GM19455 (cell line): ENCODE measurements around the gene PIEZO1.
"Not testable (repeated sequence)": the region's sequence is repeated elsewhere in the genome, so short reads cannot be mapped to it uniquely, and the experiment has no call there.

Experiments
- ATAC-seq: cut with Tn5 transposase; IDR thresholded peaks from one replicate; pipeline ENCODE4 v1.9.1; 2021; ENCODE audit not compliant: unreplicated experiment

PIEZO1 gene

DNA sequence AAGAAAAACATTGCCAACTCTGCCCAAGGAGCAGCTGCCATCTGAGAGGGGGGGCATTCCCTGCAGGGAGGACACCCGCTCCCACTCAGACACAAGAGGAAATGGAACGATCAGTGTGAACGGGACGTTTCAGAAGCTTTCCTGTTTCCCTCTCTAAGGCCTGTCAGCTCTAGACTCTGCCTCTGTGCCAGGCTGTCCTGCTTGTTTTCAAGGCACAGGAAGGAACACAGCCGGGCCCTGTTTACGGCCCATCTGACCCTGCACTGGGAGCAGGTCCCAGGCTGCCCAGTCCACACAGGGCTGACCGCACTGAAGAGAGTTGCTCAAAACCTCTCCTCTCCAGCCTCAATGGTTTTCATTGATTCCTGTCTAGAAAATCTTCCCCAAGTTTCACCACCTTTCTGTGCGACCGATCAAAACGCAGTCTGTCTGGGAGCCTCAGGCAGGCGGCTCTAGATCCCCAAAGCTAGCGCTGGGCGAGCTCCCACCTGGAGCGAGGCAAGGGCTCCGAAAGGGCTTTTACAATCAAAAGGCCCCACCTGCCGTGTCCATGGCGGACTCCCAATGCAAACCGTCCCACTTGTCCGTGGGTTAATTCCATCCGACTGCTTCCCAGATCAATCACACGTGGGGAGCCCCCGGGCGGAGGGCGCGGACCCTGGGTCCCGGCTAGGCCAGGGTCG, 1.5 kb downstream of the PIEZO1 start:
- no peak for ATAC-seq

DNA sequence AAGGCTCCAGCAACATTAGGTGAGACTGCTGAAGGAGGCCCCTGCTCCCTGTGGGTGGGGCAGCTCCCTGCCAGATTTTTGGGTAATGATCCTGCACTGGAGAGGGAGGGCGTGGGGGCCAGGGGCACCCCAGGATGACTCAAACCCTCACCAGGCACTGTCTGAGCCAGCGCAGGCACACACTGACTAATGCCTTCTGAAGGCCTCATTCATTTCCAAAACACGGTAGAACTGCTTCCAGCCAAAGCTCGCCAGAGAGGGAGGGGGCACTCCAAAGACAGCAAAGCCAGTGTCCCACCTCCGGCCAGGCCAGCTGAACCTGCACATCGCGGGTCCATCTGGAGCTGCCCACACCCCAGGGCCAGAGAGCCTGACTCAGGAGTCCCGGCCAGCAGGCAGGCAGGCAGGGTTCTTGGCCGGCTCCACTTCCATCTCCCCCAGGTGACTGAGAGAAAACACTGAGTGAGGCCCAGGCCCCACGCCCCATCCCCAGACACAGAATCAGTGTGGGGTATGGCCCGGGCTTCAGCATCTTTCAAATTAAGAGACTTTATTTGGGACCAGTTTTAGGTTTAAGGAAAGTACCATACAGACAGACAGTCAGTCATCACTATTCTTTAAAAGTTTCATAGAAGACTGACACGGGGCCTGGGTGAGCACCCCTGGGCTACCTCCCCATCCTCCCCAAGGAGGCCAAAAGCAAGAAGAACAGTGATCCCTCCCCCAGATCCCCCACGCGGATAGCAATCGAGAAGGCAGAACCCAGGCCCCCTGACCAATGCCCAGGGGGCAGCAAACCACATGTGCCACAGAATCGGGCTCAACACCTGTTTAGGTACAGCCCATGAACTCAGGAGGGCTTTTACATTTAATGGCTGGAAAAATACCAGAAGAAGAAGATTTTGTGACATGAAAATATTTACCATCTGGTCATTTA, 2.3 kb downstream of the PIEZO1 start:
- ATAC-seq: no peak

DNA sequence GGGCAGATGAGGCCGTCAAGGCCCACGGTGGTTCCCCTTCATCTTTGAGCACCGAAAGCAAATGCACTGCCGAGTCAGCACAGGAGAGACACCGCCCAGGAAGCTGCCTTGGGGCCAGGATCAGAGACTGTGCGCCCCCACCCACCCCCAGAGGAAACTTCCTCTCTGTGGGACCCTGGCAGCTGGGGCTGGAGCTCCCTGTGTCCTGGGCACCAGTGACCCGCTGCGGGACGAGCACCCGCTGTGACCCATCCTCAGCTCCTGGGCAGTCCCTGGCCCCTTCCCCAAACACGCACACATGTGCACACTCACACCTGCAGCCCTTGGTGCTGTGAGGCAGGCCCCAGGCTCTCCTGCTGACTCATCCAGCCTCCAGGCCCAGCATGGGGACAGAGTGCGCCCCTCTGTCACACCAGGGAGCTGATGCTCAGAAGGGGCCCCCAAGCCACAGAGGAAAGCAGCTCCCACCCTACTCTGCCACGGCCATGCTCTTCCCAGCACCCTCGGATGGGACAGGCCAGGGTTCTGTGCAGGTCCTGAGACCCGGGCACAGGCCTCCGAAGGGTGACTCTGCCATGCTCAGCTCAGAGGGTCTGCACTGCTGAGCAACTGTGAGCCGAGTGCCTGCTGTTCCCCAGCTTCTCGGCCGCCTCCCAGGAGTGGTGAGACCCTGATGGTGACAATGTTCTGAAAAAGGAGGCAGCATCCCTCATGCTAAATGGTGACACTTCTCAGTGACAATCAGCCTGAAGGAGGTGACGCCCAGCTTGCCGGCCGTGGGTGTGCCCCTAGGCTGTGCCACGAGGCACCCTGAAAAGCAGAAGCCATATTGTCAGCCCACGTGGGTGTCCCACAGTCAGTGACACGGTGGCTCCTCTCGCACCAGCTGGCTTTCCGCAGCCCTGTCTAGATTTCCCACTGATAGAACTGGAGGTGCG, 3.6 kb downstream of the PIEZO1 start:
- no peak for ATAC-seq

DNA sequence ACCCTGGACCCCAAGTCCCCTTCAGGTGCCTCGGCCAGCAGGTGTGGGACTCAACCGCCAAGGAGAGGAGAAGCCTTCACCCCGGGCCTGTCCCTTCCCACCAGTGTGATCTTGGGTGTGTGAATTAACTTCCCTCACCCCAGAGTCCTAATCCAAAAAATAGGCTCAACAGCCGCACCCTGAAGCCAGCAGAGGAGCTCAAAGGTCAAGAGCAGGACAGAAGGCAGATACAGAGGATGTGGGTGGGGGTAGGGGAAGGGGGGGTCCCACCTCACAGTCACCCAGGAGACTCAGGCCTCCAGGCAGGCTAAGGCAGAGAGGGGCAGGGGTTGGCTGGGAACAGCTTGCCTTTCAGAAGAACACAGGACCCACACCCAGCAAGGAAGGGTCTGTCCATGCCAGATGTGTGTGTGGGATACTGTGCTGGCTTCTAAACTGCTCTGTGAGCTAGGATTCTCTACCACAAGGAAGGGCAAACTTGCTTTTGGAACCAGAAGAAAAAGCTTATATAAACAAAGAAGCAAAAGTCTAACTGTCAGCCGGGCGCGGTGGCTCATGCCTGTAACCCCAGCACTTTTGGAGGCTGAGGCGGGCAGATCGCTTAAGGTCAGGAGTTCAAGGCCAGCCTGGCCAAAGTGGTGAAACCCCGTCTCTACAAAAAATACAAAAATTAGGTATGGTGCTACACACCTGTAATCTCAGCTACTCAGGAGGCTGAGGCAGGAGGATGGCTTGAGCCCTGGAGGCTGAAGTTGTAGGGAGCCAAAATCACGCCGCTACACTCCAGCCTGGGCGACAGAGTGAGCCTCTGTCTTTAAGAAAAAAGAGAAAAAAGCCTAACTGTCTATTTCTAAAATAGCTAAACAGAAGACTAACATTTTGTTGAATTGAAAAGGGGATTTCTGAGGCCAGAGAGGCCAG, 4.6 kb downstream of the PIEZO1 start:
- no peak for ATAC-seq

DNA sequence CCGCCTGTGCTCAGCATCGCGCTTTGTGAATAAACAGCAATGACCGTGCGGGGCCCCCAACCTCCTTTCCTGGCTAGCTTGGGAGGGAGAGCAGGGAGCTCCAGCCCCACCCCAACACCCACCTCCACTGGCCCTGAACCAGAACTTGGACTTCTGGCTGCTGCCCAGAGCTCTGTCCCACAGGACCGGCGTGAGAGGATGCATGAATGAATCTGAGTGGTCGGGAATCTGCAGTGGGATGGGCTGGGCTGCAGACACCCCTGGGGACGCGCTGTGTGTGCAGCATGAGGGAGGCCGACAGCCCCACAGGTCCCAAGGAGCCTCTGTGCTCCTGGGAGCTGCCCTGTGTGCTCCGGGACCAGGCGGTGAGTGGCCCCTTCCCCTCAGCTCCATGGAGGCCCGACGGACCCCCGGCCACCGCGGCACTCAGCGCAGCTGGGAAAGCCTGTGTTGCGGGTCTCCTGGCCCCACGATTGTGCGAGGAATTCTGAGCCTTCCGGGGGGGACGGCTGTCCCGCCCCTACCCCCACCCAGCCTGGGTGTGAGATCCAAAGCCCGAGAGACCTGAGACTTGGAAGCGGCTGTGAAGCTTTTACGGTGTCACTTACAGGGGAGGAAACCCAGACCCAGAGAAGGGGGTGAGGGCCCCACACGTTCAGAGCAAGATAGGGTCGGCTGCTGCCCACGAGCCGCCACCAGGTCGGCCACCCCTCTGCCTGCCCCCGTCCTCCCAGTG, 5.4 kb downstream of the PIEZO1 start:
- ATAC-seq: no peak

DNA sequence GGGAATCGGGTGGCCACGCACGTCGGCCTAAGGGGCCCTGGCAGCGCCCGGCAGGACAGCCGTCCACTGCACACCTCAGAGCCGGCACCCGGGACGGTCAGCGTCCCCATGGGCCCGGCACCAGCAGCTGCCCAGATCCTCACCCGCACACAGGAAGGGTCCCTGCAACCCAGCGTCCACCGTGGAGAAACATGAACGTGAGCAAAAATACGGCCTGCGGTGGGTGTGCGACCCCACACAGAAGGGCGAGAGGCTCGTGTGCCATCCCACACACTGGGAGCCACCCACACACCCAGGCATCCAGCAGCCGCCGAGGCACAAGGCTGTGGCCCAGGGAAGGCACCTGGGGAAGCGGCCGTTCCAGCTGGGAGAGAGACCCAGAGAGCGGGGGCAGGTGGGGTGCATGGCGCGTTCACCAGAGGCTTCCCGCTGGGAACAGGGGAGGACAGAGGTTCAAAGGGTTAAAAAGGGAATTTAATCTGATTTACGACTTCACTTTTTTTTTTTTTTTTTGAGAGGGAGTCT, 6.4 kb downstream of the PIEZO1 start:
- ATAC-seq: no peak

DNA sequence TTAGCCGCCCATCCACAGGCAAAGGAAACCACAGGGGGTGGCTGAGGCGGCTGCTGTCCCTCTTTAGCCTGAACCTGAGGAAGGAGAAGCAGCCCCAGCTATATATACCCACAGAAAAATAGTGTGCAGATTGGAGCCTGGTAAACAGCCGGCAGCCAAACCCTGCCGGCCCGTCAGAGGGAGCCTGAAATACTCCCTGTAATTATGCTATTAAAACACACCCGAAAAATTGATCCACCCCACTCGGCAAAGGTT, 6.8 kb downstream of the PIEZO1 start:
- ATAC-seq: no peak

DNA sequence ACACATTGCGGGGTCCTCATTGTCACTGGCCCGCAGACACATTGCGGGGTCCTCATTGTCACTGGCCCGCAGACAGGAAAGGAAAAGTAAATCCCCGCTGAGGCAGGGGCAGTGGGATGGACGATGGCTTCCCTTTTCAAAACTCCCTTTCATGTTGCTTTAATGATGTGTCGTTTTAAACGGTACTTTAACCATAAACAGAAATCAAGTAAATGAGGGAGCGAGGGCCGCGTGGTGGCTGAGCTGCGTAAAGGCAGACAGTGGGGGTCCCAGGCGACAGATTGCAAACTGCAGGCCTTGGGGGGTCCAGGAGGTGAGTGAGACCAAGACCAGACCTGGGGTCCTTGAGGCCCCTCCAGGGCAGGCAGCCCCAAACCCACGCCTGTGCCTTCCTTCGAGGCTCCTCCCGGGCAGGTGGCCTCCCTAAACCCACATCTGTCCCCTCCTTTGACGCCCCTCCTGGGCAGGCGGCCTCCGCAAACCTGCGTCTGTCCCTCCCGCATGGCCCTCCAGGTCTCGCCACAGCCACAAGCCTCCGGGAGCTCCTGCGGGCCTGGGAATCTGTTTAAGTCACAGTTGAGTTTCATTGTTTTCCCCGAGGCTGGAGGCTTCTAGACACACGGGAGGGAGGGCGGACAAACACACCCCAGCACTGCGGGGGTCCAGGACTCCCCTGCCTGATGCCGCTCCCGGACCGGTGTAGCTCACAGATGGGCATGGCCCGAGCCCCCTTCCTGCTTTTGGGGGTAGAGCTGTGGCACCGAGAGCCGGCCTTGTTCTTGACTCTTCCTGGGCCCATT, 7.3 kb downstream of the PIEZO1 start:
- ATAC-seq: no peak

DNA sequence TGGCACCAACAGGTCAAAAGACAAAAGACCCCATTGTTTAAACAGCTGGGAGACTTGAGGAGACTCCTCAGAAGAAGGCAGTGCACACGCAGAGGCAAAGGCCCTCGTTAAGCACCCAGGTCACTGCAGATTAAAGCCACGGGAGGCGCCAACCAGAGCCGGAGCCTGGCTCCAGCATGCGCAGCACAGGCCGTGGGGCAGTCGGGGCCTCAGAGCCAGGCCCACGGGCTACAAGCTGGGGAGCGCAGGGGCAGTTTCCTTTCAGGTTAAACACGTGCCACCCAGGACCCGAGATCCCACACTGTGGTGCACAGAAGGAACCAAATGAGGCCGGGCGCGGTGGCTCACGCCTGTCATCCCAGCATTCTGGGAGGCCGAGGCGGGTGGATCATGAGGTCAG, 9.2 kb downstream of the PIEZO1 start:
- no peak for ATAC-seq

DNA sequence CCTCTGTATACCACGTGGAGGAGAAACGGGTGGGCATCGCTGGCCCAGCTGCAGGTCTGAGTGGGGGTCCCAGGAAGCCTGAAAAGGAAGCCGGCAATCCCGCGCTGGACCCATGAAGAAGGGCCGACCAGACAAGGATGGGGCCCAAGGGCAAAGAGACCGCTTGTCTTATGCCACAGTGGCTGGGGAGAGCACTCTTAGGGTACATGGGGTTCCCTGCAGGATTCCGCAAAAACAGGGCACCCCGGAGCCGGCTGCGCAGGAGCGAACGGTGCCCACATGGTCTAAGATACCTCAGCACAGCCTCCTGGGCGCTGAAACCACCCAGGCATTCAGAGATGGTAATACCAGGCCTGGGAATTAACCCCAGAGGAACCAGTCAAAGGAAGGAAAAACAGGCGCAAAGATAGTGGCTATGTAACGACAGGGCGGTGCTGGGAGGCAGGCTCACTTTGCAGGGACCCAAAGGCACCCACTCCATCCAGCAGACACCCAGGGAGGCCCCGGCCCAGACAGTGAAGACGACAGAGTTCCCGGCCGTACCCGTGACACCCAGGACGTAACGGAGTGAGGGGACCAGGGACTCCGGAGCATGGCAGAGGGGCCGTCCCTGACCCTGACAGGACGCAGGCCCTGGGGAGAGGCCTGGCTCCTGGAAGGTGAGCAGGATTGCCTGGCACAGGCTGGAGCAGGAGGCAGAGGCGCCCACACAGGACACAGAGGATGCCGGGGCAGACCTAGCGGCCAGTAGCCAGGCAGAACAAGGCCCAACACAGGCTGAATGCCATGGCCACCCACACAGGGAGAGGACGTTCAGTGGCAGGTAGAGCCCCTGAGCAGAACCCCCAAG, 10.3 kb downstream of the PIEZO1 start:
- no peak for ATAC-seq

DNA sequence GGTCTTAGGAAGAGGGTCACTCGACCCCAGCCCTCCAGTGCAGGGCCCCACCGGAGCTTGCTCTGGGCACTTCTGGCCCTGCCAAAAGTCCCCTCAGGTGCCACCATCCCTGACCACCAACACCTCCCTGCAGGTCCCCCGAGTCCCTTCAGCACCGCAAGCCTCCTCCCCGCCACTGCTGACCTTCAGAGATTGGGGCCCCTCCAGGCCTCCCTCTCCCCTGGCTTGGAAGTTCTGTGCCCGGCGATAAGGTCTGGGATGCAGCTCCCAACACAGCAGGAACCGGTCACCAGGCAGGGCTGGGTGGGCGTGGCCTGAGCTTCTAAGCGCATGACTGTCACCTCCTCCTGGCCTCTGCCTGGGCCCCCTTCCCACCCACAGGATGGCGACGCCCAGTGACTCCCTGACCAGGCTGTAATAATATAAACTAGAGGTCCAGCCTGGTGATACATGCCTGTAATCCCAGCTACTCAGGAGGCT, 11.2 kb downstream of the PIEZO1 start:
- ATAC-seq: no peak

DNA sequence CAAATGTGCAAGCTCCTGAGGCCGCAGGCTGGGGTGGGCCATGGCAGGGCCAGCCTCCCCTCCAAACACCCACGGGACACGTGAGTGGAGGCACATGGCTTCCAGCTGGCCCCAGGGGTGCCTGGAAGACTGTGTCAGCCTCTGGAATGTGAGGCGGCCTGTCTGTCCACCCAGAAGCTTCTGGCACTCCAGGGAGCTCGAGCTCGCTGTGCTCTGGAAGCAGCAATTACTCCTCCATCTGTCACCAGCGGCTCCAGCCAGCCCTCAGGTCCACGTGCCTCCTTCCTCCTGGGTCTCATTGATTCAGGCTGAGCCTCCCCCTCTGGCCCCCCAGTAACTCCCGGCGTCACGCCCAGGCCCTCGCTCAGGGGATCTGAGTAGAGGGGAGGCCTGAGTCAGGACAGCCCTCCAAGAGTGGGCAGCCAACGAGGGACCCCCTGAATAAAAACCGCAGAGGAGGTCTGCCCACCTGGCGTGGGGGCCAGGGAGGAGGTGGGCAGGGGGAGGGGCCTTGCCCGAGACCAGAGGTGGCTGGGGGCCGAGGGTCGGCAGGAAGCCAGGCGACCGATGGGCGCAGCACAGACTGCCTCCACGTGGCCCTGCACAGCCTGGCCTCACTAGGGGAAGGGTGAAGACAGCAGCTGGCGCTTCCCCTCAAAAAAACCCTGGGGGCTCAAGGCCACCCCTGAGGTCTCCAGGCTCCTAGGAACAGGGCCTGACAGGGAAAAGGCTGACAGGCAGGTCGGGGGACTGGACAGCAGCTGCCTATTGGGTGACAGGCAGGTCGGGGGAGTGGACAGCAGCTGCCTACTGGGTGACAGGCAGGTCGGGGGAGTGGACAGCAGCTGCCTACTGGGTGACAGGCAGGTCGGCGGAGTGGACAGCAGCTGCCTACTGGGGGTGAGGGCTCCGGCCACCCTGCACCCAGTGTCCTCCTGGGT, 11.9 kb downstream of the PIEZO1 start:
- ATAC-seq: no peak

DNA sequence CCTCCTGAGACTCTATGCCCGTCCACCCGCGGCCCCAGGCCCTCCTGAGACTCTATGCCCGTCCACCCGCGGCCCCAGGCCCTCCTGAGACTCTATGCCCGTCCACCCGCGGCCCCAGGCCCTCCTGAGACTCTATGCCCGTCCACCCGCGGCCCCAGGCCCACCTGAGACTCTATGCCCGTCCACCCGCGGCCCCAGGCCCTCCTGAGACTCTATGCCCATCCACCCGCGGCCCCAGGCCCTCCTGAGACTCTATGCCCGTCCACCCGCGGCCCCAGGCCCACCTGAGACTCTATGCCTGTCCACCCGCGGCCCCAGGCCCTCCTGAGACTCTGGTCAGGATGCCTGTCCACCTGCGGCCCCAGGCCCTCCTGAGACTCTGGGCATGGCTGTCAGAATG, 13.2 kb downstream of the PIEZO1 start:
- ATAC-seq: not testable (repeated sequence)

DNA sequence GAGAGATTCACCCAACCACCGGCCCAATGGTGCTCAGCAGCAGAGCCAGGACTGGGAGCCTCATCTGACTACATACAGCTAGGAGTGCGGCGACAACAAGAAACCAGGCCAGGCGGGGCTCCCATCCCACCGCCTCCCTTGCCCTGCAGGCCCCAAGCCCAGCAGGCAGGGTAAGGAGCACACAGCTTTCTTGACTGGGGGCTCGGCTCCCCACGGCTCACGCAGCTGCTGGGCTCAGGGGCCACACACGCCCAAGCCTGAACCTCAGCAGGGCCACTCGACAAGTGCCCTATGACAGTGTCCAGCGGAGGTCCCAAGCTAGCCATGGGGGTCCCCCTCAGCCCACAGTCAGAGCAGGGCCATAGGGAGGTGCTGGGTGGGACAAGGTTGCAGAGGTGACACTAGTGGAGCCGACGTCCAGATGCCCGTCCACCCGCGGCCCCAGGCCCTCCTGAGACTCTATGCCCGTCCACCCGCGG, 13.7 kb downstream of the PIEZO1 start:
- ATAC-seq: no peak

DNA sequence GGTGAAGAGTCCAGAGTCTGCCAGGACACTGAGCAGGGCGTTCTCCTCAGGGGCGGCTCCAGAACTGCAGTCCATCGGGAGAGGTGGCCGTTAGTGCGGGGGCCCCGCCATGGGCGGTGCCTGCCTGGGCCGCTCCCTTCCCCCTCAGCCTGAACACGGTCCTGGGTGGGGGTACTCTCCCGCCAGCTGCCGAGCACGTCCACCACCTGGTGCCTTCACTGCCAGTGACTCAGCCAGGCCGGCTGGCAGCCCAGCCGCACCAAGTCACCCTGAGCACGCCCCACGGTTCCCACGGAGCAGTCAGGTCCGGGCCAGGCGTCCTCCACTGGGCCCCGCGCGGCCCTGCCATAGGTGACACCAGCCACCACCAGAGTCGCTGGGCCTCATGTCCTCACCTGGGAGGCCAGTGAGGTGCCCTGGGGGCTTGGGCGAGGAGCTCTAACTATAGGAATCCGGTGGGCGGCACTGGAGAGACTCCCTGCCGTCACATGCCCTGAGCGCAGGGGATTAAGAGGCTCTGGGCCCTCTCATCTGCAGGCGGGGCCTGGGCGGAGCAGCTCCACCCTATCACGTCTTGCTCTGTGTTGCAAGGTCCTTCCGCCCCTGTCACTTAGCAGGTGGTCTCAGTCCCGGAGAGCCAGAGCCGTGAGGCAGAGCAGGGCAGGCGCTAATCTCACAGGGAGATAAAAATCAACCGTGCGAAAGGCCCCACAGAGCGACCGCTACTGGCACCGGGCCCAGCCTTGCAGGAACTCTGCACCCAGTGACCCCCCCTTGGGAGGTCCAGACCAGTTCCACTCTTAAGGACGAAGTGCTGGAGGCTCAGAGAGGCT, 14.3 kb downstream of the PIEZO1 start:
- no peak for ATAC-seq
